Transverse colon (tissue), 4 donors: ENCODE measurements around the gene MRPS31. TPM values are rescaled to one million over a fixed set of nuclear protein-coding genes. Genes with fewer than 3 reads are reported as not detected.
A peak's percentile ranks its signal among the peaks of the same experiment; 100 is the strongest.
"Not testable (repeated sequence)": the region's sequence is repeated elsewhere in the genome, so short reads cannot be mapped to it uniquely, and the experiment has no call there.

Experiments
- DNase-seq: peaks from one replicate; pipeline ENCODE4 v3.0.0-alpha.2; 2019
- H3K27ac ChIP-seq, 4 donors: fragments of 200-600 bp; sonication (generic); 2 replicates each; pipeline ENCODE4 v1.5.1; 2016 to 2018; ENCODE audit warnings: inconsistent platforms in 4 of 4
- H3K27me3 ChIP-seq: fragments of 200-600 bp; sonication (generic); 2 replicates; pipeline ENCODE4 v1.5.1; 2017; ENCODE audit warnings: inconsistent platforms
- H3K36me3 ChIP-seq, 4 donors: fragments of 200-600 bp; sonication (generic); 2 replicates each; pipeline ENCODE4 v1.5.1; 2017 to 2019; ENCODE audit warnings: inconsistent platforms in 4 of 4
- H3K4me1 ChIP-seq, 4 donors: fragments of 200-600 bp; sonication (generic); 2 replicates each; pipeline ENCODE4 v1.5.1; 2017 to 2020; ENCODE audit warnings: inconsistent platforms in 4 of 4
- H3K4me3 ChIP-seq, 4 donors: fragments of 200-600 bp; sonication (generic); 1 replicate in 1 of 4; 2 replicates in 3 of 4; pipeline versions ENCODE4 v1.5.1 to v1.6.1; 2017 to 2019; ENCODE audit warnings: inconsistent platforms in 4 of 4
- H3K9me3 ChIP-seq, 2 donors: fragments of 200-600 bp; sonication (generic); 2 replicates each; pipeline ENCODE4 v1.5.1; 2017 to 2019; ENCODE audit warnings: inconsistent platforms in 2 of 2
- CTCF ChIP-seq, 5 experiments: fragments of 200-600 bp in 3 of 5; fragments of 450-650 bp in 2 of 5; sonication (generic) in 3 of 5; IDR thresholded peaks; 1 replicate in 2 of 5; 2 replicates in 3 of 5; pipeline ENCODE4 v1.5.1; 2016 to 2017; ENCODE audit warnings: antibody characterized with exemption in 5 of 5, inconsistent platforms in 3 of 5, mild to moderate bottlenecking in 2 of 5, moderate library complexity in 1 of 5
- EP300 ChIP-seq: sonication (generic); formaldehyde crosslinking; IDR thresholded peaks from one replicate; pipeline ENCODE4 v1.6.1; 2017; ENCODE audit warnings: antibody characterized with exemption, low read depth
- POLR2A ChIP-seq: fragments of 450-650 bp; IDR thresholded peaks from one replicate; pipeline ENCODE4 v1.6.1; 2016; ENCODE audit warnings: antibody characterized with exemption, mild to moderate bottlenecking, moderate library complexity
- POLR2AphosphoS5 ChIP-seq, 3 donors: sonication (generic); formaldehyde crosslinking; IDR thresholded peaks; one replicate each; pipeline ENCODE4 v1.6.1; 2016; ENCODE audit warnings: antibody characterized with exemption in 3 of 3
- WGBS, 2 donors: methylation state at CpG; one replicate each; pipeline ENCODE4 v1.1.5; 2018; ENCODE audit warnings: low coverage in 1 of 2; 5-methylcytosine and 5-hydroxymethylcytosine counted together
- in situ Hi-C, 4 donors: fragments of 200-750 bp; cut with MboI; loops; one replicate each; pipeline versions ENCODE4 v1.15.0 to v1.15.1; 2017; ENCODE audit warnings: low sequenced_read_pairs in 3 of 4, low pct_ligation_motif_present in 1 of 4, low pct_unique_long_range_greater_than_20kb in 1 of 4
- intact Hi-C: fragments of 100-400 bp; cut with DNase I; formaldehyde crosslinking; loops from one replicate; pipeline ENCODE4 v1.15.1; 2023; ENCODE audit warnings: low total_unique reads
- total RNA-seq, 4 donors: library from RNA; depleted of rRNA; stranded (reverse); fragments of >200 nt; gene quantifications; one replicate each; pipeline ENCODE4 v1.1.0, GENCODE V29; 2016

The MRPS31 gene
- total RNA-seq, 4 donors from 2014 or later: 16.1 to 50.2 (median 25.0) TPM

DNA sequence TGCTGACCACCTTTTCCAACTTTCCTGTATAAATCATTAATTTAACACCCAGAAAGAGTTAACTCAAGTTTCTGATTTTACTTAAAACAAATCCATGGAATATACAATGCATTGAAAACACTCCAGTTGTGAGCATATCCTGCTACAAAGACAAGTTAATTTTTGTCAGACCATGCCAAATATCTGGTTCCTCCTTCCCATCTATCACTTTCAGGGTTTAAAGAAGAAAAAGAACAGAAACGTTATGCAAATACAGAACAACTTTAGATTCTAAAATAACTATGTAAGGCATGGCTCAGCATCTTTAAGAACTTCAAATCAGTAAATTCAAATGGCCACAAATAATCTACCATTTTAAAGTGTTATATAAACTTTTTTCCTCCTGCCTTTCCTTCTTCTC, 14.9 kb downstream of the MRPS31 start:
- peaks cover 0 to 3% (median 1%) of the 10 kb centered on the region in 4 donors for H3K4me1 ChIP-seq
- DNase-seq: no peak
- peaks cover 0 to 52% (median 4%) of the 10 kb centered on the region in 4 donors for H3K36me3 ChIP-seq
- H3K9me3 ChIP-seq: no peaks in the 10 kb centered on the region
- H3K27me3 ChIP-seq: no peaks in the 10 kb centered on the region
- H3K4me3 ChIP-seq: no peak overlapping the region
- WGBS, 2 donors: 50 to 64% methylated on average over 1 of the region's 1 CpG
- TF ChIP-seq POLR2AphosphoS5 (IDR thresholded peaks at IDR 0.05): no peak
- no peak for TF ChIP-seq CTCF (IDR thresholded peaks at IDR 0.05)
- no peak for TF ChIP-seq POLR2A
- no peak for TF ChIP-seq EP300
- in situ Hi-C loops: no loop called here
- H3K27ac ChIP-seq: peak overlapping the region in 2 of 4 donors; percentile 21 to 22
- intact Hi-C loops: no loop called here

GRCh38 chr13:40755082-40755700, 15.8 kb downstream of the MRPS31 start:
- H3K27ac ChIP-seq: peak overlapping the region; percentile 17 to 40 (median 22)
- 46 to 54% methylated on average over 7 of the region's 7 CpGs for WGBS, 2 donors

DNA sequence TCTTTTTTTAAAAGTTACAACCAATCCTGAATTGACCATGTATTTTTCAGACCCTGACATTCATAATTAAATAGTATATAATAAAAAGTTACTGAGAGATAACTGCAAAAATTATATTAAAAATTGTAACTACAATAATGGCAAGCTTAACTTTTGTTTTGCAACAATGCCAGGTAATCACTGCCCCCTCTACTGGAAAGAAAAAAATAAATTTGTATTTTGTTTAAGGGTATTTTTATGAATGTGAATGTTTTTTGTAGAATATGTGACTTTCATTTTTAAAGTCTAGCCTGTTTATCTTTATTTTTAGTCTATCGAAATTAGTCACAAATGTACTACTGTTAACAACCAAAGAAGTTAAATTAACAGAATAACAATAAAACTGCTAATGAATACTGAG, 21.7 kb downstream of the MRPS31 start:
- Histone ChIP-seq H3K36me3 (peaks cover 0 to 25% (median 7%) of the 10 kb centered on the region in 4 donors), H3K27me3 (no peaks in the 10 kb centered on the region), H3K4me1 (no peaks in the 10 kb centered on the region), H3K9me3 (no peaks in the 10 kb centered on the region), H3K4me3 (no peak overlapping the region), H3K27ac (no peak overlapping the region)
- TF ChIP-seq CTCF (IDR thresholded peaks at IDR 0.05) (peak in 1 of 5 experiments; percentile 3), POLR2A (no peak)
- DNase-seq: no peak
- intact Hi-C loops: no loop called here
- in situ Hi-C loops: no loop called here
- 86 to 88% methylated on average over 1 of the region's 1 CpG for WGBS, 2 donors

More at GRCh38 chr13:40755082-40755700, 15.8 kb downstream of the MRPS31 start:
- intact Hi-C loops (no loop called here), in situ Hi-C loops (no loop called here)
- H3K36me3 ChIP-seq: peaks cover 0 to 46% (median 6%) of the 10 kb centered on the region in 4 donors
- H3K4me3 ChIP-seq: no peak overlapping the region
- DNase-seq: peak; percentile 42
- no peaks in the 10 kb centered on the region for H3K27me3 ChIP-seq
- TF ChIP-seq POLR2A: no peak
- TF ChIP-seq EP300: no peak
- TF ChIP-seq CTCF (IDR thresholded peaks at IDR 0.05): no peak
- no peak for TF ChIP-seq POLR2AphosphoS5 (IDR thresholded peaks at IDR 0.05)
- H3K4me1 ChIP-seq: peaks cover 0 to 3% (median 1%) of the 10 kb centered on the region in 4 donors
- H3K9me3 ChIP-seq: no peaks in the 10 kb centered on the region

DNA sequence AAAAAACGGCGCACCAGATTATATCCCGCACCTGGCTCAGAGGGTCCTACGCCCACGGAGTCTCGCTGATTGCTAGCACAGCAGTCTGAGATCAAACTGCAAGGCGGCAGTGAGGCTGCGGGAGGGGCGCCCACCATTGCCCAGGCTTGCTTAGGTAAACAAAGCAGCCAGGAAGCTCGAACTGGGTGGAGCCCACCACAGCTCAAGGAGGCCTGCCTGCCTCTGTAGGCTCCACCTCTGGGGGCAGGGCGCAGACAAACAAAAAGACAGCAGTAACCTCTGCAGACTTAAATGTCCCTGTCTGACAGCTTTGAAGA, 35.8 kb downstream of the MRPS31 start:
- DNase-seq: peak; percentile 18
- intact Hi-C loops, H3K4me1 ChIP-seq, H3K27me3 ChIP-seq, H3K9me3 ChIP-seq, H3K36me3 ChIP-seq, in situ Hi-C loops: not testable (repeated sequence)
- Histone ChIP-seq H3K27ac (peak overlapping the region in 3 of 4 donors; percentile 5 to 47 (median 40)), H3K4me3 (peak overlapping the region in 3 of 4 donors; percentile 26 to 44 (median 30))
- 44% methylated on average over 11 of the region's 11 CpGs; no CpG with 5 or more reads in 1 of the 2 donors for WGBS, 2 donors
